CD14-positive monocyte (primary cell): ENCODE results near the gene PANX2. TPM values are rescaled to one million over a fixed set of nuclear protein-coding genes. Genes with fewer than 3 reads are reported as not detected.

ENCODE experiments used
- DNase-seq, 3 donors: peaks; one replicate each; pipeline ENCODE4 v3.0.0-alpha.2; 2011 to 2022
- H2AFZ ChIP-seq: 2 replicates; pipeline ENCODE4 v1.6.0; 2012; ENCODE audit warnings: mild to moderate bottlenecking, low read depth, low read length, inconsistent platforms; ENCODE audit not compliant: insufficient read depth, poor library complexity, severe bottlenecking
- H3K27ac ChIP-seq, 2 donors: 1 replicate in 1 of 2; 2 replicates in 1 of 2; pipeline ENCODE4 v1.5.1; 2012 to 2013; ENCODE audit warnings: low read length in 2 of 2, control low read depth in 1 of 2, inconsistent platforms in 1 of 2, low read depth in 1 of 2, mild to moderate bottlenecking in 1 of 2
- H3K27me3 ChIP-seq, 2 donors: one replicate each; pipeline versions ENCODE4 v1.6.0 to v1.6.1; 2011 to 2013; ENCODE audit warnings: low read length in 2 of 2; ENCODE audit not compliant: control insufficient read depth in 2 of 2, insufficient read depth in 2 of 2
- H3K36me3 ChIP-seq, 2 donors: replicated peaks in 1 of 2; 1 replicate in 1 of 2; 2 replicates in 1 of 2; pipeline versions ENCODE4 v1.5.1 to v1.6.1; 2012 to 2013; ENCODE audit warnings: low read length in 2 of 2, control low read depth in 1 of 2, inconsistent platforms in 1 of 2, mild to moderate bottlenecking in 1 of 2; ENCODE audit not compliant: insufficient read depth in 2 of 2, control insufficient read depth in 1 of 2
- H3K4me1 ChIP-seq, 2 donors: 1 replicate in 1 of 2; 2 replicates in 1 of 2; pipeline versions ENCODE4 v1.5.1 to v1.6.1; 2012 to 2013; ENCODE audit warnings: low read length in 2 of 2, control low read depth in 1 of 2, inconsistent platforms in 1 of 2, mild to moderate bottlenecking in 1 of 2, moderate library complexity in 1 of 2; ENCODE audit not compliant: insufficient read depth in 2 of 2, control insufficient read depth in 1 of 2
- H3K4me2 ChIP-seq: replicated peaks from 2 replicates; pipeline ENCODE3; 2012; ENCODE audit warnings: low read length, moderate library complexity, mild to moderate bottlenecking; ENCODE audit not compliant: poor library complexity, severe bottlenecking; ENCODE audit errors: extremely low read depth
- H3K4me3 ChIP-seq, 3 experiments: fragments of 200-600 bp in 1 of 3; sonication (generic) in 1 of 3; replicated peaks in 1 of 3; 1 replicate in 2 of 3; 2 replicates in 1 of 3; pipeline ENCODE4 v1.5.1; 2011 to 2013; ENCODE audit warnings: low read length in 3 of 3, mild to moderate bottlenecking in 3 of 3, control low read depth in 2 of 3, low read depth in 2 of 3, inconsistent platforms in 1 of 3, moderate library complexity in 1 of 3
- H3K79me2 ChIP-seq: 2 replicates; pipeline ENCODE4 v1.6.0; 2012; ENCODE audit warnings: mild to moderate bottlenecking, control low read depth, inconsistent platforms, low read length, moderate library complexity; ENCODE audit not compliant: insufficient read depth
- H3K9ac ChIP-seq: 2 replicates; pipeline ENCODE4 v1.6.0; 2017; ENCODE audit warnings: low read length, mild to moderate bottlenecking; ENCODE audit not compliant: insufficient read depth, poor library complexity, severe bottlenecking
- H3K9me3 ChIP-seq, 2 donors: replicated peaks in 1 of 2; 1 replicate in 1 of 2; 2 replicates in 1 of 2; pipeline versions ENCODE4 v1.5.1 to v1.6.1; 2012 to 2013; ENCODE audit warnings: low read length in 2 of 2, control low read depth in 1 of 2; ENCODE audit not compliant: control insufficient read depth in 1 of 2, insufficient read depth in 1 of 2
- H4K20me1 ChIP-seq: 2 replicates; pipeline ENCODE4 v1.6.0; 2012; ENCODE audit warnings: mild to moderate bottlenecking, low read length, control low read depth, moderate library complexity; ENCODE audit not compliant: insufficient read depth
- H3K27ac Mint-ChIP-seq, 7 donors: one replicate each; pipeline ENCODE4 v1.8.0; 2020; ENCODE audit warnings: mild to moderate bottlenecking in 7 of 7, mixed read lengths in 7 of 7, moderate library complexity in 6 of 7, inconsistent platforms in 2 of 7
- H3K27me3 Mint-ChIP-seq, 3 donors: one replicate each; pipeline ENCODE4 v1.8.0; 2021 to 2022; ENCODE audit warnings: low read depth in 3 of 3, mild to moderate bottlenecking in 3 of 3, mixed read lengths in 3 of 3, moderate library complexity in 3 of 3, inconsistent platforms in 1 of 3
- H3K36me3 Mint-ChIP-seq, 2 donors: one replicate each; pipeline ENCODE4 v1.8.0; 2020; ENCODE audit warnings: mixed read lengths in 2 of 2, inconsistent platforms in 1 of 2, mild to moderate bottlenecking in 1 of 2
- H3K4me1 Mint-ChIP-seq: one replicate; pipeline ENCODE4 v1.8.0; 2020; ENCODE audit warnings: mild to moderate bottlenecking, mixed read lengths
- H3K4me3 Mint-ChIP-seq, 2 donors: one replicate each; pipeline ENCODE4 v1.8.0; 2020; ENCODE audit warnings: mild to moderate bottlenecking in 2 of 2, mixed read lengths in 2 of 2, moderate library complexity in 1 of 2
- H3K9me3 Mint-ChIP-seq, 7 donors: one replicate each; pipeline ENCODE4 v1.8.0; 2020 to 2022; ENCODE audit warnings: mixed read lengths in 7 of 7, mild to moderate bottlenecking in 6 of 7, moderate library complexity in 6 of 7, inconsistent platforms in 2 of 7
- CTCF ChIP-seq: fragments of 200-600 bp; IDR thresholded peaks from one replicate; pipeline ENCODE4 v1.8.0; 2022; ENCODE audit warnings: antibody characterized with exemption, mild to moderate bottlenecking
- WGBS: methylation state at CpG from one replicate; pipeline ENCODE4 v1.1.5; 2013; ENCODE audit warnings: missing lambda C conversion rate; ENCODE audit not compliant: insufficient coverage; 5-methylcytosine and 5-hydroxymethylcytosine counted together
- intact Hi-C, 2 donors: fragments of 100-400 bp; cut with micrococcal nuclease; formaldehyde crosslinking; loops; one replicate each; pipeline versions ENCODE4 v1.15.0 to v1.15.1; 2023
- polyA plus RNA-seq, 3 donors: library from polyadenylated mRNA; depleted of rRNA in 1 of 3; unstranded in 2 of 3; stranded (reverse) in 1 of 3; fragments of 300-500 nt in 2 of 3; fragments of >200 nt in 1 of 3; fragmentation: Illumina TruSeq in 2 of 3; gene quantifications; 1 replicate in 2 of 3; 2 replicates in 1 of 3; pipeline ENCODE4 v1.2.3, GENCODE V29; 2012 to 2021

Gene PANX2
- polyA plus RNA-seq, 3 donors: 0.05 to 6.0 TPM; not detected in 1

- H3K4me1 Mint-ChIP-seq: peaks cover 17% of the 10 kb centered on the region
- H4K20me1 ChIP-seq: no peaks in the 10 kb centered on the region
- H3K4me2 ChIP-seq: no peak overlapping the region
- no peak overlapping the region for H3K27ac ChIP-seq
- no peak overlapping the region for H2AFZ ChIP-seq
- no peak overlapping the region for H3K4me3 Mint-ChIP-seq
- intact Hi-C loops: no loop called here
- H3K27me3 ChIP-seq: no peaks in the 10 kb centered on the region
- no peak for DNase-seq
- no peak overlapping the region for H3K27ac Mint-ChIP-seq
- peaks cover 0 to 1% (median 0%) of the 10 kb centered on the region in 3 donors for H3K27me3 Mint-ChIP-seq
- peaks cover 0 to 2% (median 0%) of the 10 kb centered on the region in 7 donors for H3K9me3 Mint-ChIP-seq
- WGBS: 91% methylated on average over 4 of the region's 4 CpGs
- no peaks in the 10 kb centered on the region for H3K36me3 ChIP-seq
- H3K79me2 ChIP-seq: no peaks in the 10 kb centered on the region
- no peak overlapping the region for H3K9ac ChIP-seq
- no peaks in the 10 kb centered on the region for H3K9me3 ChIP-seq
- H3K4me1 ChIP-seq: peaks cover 7 to 8% of the 10 kb centered on the region in 2 donors
- H3K36me3 Mint-ChIP-seq: no peaks in the 10 kb centered on the region
- no peak overlapping the region for H3K4me3 ChIP-seq
- TF ChIP-seq CTCF: no peak
These were observed 32.5 kb upstream of the PANX2 start for GRCh38 chr22:50138041-50138440.

- Histone ChIP-seq H3K36me3 (no peaks in the 10 kb centered on the region), H3K4me2 (no peak overlapping the region), H3K79me2 (no peaks in the 10 kb centered on the region), H3K9ac (no peak overlapping the region), H3K27me3 (no peaks in the 10 kb centered on the region), H2AFZ (no peak overlapping the region), H4K20me1 (no peaks in the 10 kb centered on the region), H3K4me3 (no peak overlapping the region), H3K27ac (no peak overlapping the region), H3K4me1 (peaks cover 16 to 17% of the 10 kb centered on the region in 2 donors), H3K9me3 (no peaks in the 10 kb centered on the region)
- DNase-seq: no peak
- Mint-ChIP-seq H3K9me3 (peaks cover 0 to 2% (median 0%) of the 10 kb centered on the region in 7 donors), H3K4me1 (peaks cover 26% of the 10 kb centered on the region), H3K36me3 (no peaks in the 10 kb centered on the region), H3K4me3 (no peak overlapping the region), H3K27ac (no peak overlapping the region), H3K27me3 (peaks cover 0 to 2% (median 1%) of the 10 kb centered on the region in 3 donors)
- no peak for TF ChIP-seq CTCF
- intact Hi-C loops: no loop called here
- 88% methylated on average over 3 of the region's 9 CpGs for WGBS
These were observed 31.5 kb upstream of the PANX2 start for GRCh38 chr22:50138988-50139387.
